Measurements from ENCODE around the gene LIX1.
"Not testable (repeated sequence)": the region's sequence is repeated elsewhere in the genome, so short reads cannot be mapped to it uniquely, and the experiment has no call there.

Gene LIX1

DNA sequence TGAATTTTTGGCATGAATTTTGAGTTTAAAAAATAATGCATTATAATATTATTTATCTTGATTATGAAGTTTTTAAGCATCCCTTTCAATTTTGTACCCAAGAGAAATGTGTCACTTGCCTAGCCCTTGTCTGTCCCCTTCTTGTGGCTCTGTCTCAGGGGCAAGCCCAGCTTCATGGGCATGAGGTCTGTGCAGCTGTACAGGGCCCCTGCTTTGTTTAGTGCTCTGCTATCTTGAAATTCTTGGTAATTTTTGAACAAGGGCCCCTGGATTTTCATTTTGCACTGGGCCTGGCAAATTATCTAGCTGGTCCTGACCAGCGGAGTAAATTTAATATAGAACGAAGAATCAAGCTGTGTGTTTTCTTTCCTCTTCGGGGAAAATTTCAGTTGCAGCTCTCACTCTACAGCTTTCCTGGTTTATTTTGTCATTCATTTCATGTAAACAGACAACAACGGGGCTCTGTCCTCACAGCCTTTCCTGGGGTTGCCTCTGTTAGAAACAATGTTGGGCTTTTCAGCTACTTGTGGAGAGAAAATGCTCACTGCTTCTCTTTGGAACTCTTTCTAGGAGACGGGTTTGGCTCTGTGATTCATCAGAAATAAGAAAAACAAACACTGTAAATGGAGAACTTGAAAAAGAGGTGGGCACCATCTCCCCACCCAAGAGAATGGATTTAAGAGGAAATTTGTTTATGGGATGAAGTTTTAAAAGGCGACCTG, 41.1 kb downstream of the LIX1 start:
- no peak for DNase-seq (ENCODE audit: low read depth)

DNA sequence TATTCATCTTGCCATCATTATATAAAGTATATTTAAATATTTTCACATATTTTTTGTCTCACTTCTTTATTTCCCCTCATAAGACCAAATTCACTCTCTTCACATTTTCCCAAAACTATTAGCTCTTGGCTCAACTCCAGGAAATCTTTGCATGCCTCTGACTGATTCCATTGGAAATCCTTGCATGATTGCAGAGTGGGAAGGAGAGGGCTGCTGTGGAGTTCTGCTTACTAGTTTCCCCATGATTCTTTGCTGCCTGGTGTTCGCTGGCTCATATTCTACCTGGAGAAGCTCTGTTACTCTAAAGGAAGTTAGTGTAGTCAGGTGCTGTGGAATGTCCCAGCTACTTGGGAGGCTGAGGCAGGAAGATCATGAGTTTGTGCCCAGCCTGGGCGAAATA, 41.9 kb downstream of the LIX1 start:
- no peak for DNase-seq (ENCODE audit: low read depth)

DNA sequence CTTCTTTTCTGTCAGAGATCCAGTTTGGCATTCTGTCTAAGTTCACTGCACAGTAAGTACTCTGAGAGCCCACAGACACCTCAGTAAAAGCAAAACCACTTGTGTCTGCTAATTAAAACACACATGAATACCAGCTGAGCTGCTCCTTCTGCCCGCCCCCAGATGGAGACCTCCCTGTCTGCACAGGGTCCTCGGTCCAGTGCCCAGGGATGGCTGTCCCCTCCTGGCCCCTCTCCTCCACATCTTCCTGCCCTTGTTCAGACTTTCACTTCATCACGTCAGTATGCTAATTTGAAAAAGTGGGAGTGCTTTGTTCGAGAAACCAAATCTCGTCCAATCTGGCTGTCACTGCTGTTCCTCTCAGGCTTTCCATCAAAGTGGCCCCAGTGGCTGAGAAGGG, 43.5 kb downstream of the LIX1 start:
- no peak for DNase-seq (ENCODE audit: low read depth)

DNA sequence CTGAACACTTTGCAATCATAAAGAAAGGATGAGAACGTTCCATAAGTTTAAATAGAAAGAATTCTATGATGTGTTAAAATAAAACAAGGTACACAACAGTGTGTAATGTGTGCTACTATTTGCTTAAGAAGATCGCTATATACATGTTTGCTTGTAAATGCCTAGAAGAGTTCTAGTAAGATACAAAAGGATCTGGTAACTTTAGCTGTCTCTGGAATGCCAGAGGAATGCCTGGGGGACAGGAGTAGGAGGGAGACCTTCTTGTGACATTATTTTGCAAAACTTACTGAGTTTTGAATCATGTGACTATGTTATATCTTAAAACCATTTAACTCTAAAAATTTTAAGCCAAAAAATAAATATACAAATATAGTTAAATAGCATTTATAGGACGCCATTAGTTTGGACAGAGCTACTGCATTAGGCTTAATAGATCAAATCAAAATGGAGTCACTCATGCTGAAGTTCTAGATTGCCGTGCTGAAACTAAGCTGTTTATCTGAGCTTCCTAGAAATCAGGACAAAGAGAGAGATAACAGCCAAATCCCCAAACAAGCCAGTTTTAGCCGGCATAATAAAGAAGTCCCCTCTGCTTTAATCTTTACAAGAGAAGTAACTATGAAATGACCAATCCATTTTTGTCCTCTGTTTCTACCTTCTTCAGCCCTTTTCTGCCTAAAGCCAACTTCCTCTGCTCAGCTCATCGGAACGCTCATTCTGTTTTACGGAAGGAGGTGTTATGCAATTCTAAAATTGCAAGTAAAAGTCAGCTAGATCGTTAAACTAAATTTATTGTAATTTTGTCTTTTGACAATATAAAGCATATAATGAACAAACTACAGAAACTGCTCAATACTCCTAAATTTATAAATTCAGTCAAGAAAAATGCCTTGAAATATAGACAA, 44.8 kb downstream of the LIX1 start:
- DNase-seq (ENCODE audit: low read depth) = no peak

DNA sequence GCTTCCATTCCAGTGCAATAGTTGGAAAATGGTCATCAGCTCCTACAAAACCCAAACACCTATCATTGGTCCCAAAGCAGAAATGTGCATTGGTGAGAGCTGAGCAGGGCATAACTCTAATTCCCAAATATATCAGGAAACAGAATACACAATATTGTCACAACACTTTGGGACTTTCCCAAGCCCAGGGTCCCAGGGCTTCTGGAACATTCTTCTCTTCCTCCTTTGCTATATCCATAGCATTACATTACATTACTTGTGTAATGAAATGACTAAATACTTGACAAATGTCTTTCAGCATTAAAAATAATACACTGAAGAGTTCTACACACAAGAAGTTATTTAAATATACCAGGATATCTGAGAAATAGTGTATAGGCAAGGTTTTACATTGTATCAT, 45.6 kb downstream of the LIX1 start:
- no peak for DNase-seq (ENCODE audit: low read depth)

DNA sequence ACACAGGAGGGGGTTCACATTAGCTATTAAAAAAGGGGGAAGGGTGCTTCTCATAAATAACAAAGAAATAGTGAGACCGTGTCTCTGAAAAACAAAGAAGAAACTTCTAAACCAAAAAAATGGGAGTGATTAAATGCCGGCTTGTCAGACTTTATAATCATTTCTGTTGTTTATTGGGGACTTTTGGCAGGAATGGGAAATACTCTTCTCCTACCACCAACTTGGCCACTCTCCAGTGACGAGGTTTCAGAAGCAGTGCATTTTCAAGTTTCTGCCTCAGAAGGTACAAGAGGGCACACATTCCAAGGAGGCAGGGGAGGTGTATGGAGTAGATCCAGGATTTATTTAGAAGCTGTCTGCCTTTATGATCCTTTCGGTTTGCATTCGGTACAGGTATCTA, 46.2 kb downstream of the LIX1 start:
- no peak for DNase-seq (ENCODE audit: low read depth)

DNA sequence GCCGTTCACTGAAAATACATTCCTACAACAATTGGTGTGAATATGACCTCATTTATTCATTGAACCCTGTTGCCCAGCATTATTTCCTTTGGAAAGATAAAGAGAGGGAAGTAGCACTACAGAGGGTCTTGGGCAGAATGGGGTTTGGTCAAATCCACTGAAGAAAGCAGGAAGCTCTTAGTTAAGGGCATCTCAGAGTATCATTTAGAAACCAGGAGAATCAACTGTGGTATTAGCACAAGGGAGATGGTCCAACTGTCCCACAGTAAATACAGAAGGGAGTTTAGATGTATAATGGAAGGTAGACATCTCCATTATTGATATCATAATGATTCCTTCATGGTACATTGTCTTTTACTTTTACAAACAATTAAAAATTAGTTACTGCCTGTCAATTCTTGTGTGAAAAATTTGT, 47.1 kb downstream of the LIX1 start:
- no peak for DNase-seq (ENCODE audit: low read depth)

DNA sequence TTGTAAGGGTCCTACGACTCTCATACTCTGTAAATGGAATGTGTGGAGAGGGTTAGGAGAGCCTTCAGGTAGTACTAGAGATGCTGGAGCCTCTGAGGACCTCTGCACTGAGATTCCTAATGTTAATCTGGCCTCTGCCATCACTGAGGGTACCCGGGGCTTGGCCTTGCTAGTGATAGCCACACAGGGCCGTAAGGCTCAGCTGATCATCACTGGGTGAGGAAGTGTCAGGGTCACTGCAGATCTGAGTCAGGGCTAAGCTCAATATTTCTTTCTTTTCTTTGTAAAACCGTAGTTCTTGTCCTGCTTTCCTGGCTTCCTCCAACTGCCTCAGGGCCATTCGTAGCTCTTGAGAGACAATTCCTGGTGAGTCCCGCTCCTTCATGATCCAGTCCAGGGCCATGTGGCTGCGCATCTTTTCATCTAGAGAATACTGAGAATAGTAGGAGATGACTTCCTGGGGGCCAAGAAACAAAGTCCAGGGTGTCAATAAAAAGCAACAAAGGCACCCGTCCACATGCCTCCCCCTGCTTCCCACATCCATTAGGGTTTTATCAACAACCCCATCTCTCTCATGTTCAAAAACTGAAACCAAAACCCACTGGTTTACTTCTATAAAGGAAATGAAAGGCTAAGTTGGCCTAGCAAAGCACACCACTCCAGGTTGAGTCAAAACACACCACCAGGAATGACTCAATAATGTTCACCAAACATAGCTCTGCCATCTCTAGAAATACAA, 47.7 kb downstream of the LIX1 start:
- DNase-seq (ENCODE audit: low read depth) = no peak

DNA sequence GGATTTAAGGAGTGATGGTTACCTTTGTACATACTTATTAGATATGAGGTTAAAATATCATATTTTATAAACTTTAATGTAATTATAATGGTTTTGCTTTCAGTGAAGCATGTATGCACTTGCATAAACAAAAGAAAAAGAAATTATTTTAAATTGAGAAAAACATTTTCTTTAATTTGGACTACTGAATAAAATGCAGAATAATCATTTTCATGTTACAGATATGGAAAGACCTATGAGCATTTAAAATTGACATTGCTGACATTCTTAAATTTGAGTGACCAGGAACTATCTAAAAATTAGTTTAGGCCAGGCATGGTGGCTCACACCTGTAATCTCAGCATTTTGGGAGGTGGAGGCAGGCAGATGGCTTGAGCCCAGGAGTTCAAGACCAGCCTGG, 49.2 kb downstream of the LIX1 start:
- DNase-seq (ENCODE audit: low read depth) = no peak

DNA sequence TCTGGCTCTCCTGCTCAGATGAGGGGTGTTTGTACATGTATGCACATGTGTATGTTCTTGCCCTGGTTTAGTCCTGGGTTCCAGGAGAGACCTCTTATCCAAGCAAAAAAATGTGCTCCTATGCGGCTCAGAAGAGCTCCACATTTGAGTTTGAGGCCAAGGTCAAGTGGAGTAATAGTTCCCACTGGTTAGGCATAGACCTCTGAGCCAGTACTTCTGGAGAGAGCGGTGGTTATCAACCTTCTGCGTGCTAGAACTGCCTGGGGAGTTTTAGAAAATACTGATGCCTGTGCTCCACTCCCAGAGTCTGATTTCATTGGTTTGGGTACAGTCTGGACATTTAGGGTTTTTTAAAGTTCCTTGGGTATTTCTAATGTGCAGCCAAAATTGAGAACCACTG, 51.5 kb downstream of the LIX1 start:
- DNase-seq (ENCODE audit: low read depth) = no peak

DNA sequence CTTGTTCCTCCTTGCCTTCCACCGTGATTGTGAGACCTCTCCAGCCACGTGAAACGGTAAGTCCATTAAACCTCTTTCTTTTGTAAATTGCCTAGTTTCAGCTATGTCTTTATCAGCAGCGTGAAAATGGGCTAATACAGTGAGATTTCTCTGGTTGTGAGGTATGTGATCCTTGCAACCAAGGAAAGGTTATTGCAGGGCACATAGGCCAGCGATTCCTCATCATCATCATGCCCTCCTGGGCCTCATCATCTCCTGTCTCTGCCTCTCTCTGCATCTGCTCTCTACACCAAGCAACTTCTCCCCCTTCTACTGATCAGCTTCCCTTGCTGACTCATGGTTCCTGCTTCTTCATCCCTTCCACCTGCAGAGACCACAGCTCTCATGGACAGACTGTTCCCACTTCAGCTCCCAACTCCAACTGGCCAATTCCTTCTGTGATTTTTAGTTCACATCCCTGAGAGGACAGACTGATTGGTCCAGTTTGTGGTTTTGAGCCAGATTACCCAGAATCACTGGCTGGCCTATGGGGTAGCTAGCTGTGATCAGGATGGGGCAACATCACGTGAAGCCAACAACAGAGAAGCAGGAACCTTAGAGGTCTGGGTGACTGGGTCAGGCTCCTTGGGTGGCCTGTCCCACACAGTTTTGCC, 53.1 kb downstream of the LIX1 start:
- no peak for DNase-seq (ENCODE audit: low read depth)

DNA sequence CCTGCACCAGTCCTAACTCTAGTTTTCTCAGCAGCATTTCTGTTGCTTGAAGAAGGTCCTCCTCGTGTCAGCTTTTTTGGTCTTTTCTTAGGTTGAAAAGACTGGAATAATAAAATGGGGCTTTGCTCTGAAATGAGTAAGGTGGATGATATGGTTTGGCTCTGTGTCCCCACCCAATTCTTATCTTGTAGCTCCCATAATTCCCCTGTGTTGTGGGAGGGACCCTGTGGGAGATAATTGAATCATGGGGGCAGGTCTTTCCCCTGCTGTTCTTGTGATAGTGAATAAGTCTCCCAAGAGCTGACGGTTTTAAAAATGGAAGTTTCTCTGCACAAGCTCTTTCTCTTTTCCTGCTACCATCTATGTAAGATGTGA, 53.6 kb downstream of the LIX1 start:
- no peak for DNase-seq (ENCODE audit: low read depth)

DNA sequence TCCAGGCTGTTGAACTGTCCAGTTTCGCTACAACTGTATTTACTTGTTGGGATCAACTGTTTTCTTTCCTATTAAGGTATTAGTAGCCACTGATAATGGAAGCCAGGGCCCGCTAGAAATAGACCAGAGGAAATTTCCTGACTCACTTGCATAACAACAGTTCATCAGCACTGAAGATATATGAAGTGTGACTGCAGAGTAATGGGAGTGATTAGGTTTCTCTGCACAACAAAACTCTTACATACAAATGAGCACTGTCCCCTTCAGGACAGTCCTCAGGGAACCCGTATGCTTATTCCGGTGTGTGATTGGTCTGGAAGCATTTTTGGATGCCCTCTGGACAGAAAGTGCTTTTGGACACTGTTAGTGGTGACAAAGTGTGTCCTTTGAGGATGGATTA, 55.3 kb downstream of the LIX1 start:
- DNase-seq (ENCODE audit: low read depth) = no peak

DNA sequence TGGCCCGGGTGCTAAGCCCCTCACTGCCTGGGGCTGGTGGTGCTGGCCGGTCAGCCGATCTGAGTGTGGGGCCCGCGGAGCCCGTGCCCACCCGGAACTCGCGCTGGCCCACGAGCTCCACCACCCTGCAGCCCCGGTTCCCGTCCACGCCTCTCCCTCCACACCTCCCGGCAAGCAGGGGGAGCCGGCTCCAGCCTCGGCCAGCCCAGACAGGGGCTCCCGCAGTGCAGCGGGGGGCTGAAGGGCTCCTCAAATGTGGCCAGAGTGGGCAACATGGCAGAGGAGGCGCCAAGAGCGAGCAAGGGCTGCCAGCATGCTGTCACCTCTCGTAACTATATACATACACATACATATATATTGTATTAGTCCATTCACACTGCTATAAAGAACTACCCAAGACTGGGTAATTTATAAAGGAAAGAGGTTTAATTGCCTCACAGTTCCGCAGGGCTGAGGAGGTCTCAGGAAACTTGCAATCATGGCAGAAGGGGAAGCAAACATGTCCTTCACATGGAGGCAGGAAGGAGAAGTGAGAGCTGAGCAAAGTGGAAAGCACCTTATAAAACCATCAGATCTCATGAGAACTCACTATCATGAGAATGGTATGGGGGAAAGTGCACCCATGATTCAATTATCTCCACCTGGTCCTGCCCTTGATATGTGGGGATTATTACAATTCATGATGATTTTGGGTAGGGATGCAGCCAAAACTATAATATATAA, 56.8 kb downstream of the LIX1 start:
- DNase-seq (ENCODE audit: low read depth) = no peak

DNA sequence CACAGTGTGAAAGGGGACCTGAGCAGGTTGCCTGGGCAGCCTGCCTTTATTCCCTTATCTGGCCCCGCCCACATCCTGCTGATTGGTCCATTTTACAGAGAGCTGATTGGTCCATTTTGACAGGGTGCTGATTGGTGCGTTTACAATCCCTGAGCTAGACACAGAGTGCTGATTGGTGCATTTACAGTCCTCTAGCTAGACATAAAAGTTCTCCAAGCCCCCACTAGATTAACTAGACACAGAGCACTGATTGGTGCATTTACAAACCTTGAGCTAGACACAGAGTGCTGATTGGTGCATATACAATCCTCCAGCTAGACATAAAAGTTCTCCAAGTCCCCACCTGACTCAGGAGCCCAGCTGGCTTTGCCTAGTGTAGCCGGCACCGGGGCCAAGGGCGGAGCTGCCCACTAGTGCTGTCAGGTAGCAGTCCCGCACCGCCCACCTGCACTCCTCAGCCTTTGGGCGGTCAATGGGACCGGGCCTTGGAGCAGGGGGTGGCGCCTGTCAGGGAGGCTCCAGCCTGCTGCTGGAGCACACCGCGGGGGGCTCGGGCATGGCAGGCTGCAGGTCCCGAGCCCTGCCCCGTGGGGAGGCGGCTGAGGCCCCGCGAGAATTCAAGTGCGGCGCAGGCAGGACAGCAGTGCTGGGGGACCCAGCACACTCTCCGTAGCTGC, 57.5 kb downstream of the LIX1 start:
- not testable (repeated sequence) for DNase-seq (ENCODE audit: low read depth)

DNA sequence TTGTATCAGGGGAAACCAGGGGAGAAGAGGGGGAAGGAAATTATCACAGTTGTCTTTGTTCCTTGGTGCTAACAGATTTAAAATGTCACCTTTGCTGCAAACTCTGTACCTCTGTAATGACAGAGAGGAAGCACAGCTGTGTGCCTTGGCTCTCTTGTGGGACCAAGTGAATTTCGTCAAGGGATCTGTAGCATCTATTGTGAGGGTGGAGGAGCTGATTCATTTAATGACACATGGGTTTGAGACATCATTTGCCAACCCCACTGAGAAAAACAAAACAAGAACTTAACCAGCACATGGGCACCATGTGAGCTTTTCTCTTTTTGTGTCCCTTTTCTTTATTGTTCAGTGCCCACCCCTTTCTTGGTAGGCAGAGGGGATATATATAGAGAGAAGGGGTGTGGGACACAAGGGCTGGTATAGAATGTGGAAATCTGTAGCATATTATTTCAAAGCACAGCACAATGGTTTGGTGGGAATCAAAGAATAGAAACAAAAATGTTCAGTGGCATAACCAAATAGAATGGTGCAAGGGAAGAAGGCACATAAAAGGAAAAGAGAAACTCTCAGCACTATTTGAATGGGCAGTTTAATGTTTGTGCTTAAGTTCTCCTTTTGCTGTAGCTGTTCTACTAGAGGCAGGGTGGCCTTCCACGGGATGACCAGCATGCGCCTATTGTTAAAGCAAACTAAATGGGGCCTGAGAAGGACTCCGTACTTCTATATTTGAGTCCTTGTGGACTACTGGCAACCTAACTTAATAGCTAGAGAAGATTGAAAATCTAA, 63.3 kb downstream of the LIX1 start:
- DNase-seq (ENCODE audit: low read depth) = no peak

DNA sequence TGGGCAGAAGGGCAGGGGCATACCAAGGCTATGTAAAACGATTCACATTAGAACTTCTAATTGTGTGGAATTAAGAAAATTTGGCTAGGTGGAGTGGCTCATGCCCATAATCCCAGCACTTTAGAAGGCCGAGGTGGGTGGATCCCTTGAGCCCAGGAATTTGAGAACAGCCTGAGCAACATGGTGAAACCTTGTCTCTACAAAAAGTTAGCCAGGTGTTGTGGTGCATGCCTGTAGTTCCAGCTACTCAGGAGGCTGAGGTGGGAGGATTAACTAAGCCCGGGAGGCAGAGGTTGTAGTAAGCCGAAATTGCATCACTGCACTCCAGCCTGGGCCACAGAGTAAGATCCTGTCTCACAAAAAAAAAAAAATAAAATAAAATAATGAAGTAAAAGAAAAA, 65.2 kb downstream of the LIX1 start:
- DNase-seq (ENCODE audit: low read depth) = no peak

DNA sequence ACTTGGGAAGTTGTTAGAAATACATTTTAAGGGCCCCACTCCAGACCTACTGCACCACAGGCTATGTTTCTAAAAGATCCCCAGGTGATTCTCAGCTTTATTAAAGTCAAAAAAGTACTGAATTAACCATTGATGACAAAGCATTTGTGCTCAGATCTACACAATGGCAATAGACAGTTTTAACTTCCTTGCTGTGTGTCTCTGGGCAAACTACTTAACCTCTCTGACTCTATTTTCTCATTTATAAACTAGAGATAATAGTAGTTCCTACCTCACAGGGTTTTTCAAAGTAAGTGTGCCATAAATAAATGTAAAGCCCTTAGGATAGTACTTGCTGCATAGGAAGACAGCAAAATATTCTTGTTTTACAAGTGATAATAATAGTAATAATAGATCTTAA, 66.3 kb downstream of the LIX1 start:
- no peak for DNase-seq (ENCODE audit: low read depth)

DNA sequence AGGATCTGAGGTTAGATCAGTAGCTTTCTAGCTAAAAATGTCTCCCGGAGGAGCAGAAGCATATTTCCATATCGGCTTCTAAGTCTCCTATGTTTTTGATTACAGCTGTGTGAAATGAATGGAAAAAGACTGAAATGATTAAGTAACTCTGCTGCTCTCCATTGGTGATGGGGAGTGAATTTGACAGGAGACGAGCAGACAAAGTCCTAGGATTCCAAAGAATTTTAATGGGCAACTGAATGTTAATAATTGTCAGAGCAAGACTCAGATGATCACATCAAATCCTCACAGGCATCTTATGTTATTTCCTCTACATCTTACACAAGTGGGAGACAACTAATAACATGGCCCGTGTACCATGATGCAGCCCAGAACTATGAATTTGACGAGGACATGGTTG, 66.8 kb downstream of the LIX1 start:
- no peak for DNase-seq (ENCODE audit: low read depth)

DNA sequence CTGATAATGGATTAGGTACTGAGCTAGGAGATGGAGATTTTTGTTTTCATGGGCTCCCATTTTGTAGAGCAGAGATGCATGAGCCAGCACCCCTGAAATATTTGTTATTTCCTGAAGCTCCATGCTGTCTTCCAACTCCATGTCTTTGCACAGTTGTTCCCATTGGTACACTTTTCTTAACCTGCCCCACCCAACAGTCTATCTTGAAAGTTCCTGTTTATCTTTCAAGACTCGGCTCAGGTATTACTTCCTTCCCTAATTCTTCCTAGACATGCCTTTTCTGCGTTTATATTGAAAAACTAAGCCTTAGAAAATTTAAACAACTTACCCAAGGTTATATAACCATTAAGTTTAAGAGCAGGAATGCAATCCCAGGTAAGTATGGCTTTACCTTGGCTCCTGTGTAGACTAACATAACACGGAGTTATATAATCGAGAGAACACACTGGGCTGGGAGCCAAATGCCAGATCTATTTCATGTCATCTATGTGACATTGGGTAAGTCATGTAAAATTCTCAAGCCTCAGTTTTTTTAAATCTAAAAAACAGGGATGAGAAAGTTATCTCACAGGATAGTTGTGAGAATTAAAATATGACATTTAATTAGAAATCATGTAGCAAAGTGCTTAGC, 67.4 kb downstream of the LIX1 start:
- no peak for DNase-seq (ENCODE audit: low read depth)
